ENCODE data around the gene NABP2. TPM values are rescaled to one million over a fixed set of nuclear protein-coding genes. Genes with fewer than 3 reads are reported as not detected.
"Not testable (repeated sequence)": the region's sequence is repeated elsewhere in the genome, so short reads cannot be mapped to it uniquely, and the experiment has no call there.

NABP2 gene
- total and polyA plus RNA-seq, 2 experiments from 2014 or later: 29.9 to 40.1 TPM

- Histone ChIP-seq H3K27me3 (replicated peaks; ENCODE audit: insufficient read depth) (no peaks in the 10 kb centered on the region), H3K9ac (peak overlapping the region; percentile 85), H3K9me2 (ENCODE audit: insufficient read depth) (no peaks in the 10 kb centered on the region), H3K79me2 (ENCODE audit: insufficient read depth) (no peaks in the 10 kb centered on the region), H3K9me3 (ENCODE audit: low read depth) (no peaks in the 10 kb centered on the region), H3K4me1 (ENCODE audit: insufficient read depth) (no peaks in the 10 kb centered on the region), H3K4me3 (peak overlapping the region; percentile 86), H4K20me1 (ENCODE audit: insufficient read depth) (no peaks in the 10 kb centered on the region), H3K27ac (peak overlapping the region; percentile 83; the same call in 1 of the 2 replicates), H3K4me2 (ENCODE audit: unreplicated experiment) (peak overlapping the region; percentile 82), H3F3A (ENCODE audit: insufficient read depth) (peaks cover 40% of the 10 kb centered on the region), H3K36me3 (ENCODE audit: low read depth) (peaks cover 11% of the 10 kb centered on the region), H2AFZ (peak overlapping the region; percentile 90)
- 30 to 32% methylated on average over 20 to 21 of the region's 21 CpGs for WGBS, 2 experiments (ENCODE audit: low coverage in 1 of 2, low lambda C conversion rate in 2 of 2, missing lambda C conversion rate in 2 of 2)
- in situ Hi-C loops (cut with MboI): no loop called here
- TF ChIP-seq EZH2phosphoT487 (IDR thresholded peaks at IDR 0.05; ENCODE audit: insufficient read depth, low read depth) (no peak), EZH2 (IDR thresholded peaks at IDR 0.05; ENCODE audit: insufficient read depth, poor library complexity, severe bottlenecking) (no peak)
- DNase-seq: peak; percentile 7
Measured at GRCh38 chr12:56267443-56268071, 43.4 kb downstream of the NABP2 start.

- H3K9me3 ChIP-seq (ENCODE audit: low read depth): no peaks in the 10 kb centered on the region
- DNase-seq: peak; percentile 59
- in situ Hi-C loops (cut with MboI): no loop called here
- no peak overlapping the region for H3K4me2 ChIP-seq (ENCODE audit: unreplicated experiment)
- H3K9me2 ChIP-seq (ENCODE audit: insufficient read depth): no peaks in the 10 kb centered on the region
- no peaks in the 10 kb centered on the region for H3K79me2 ChIP-seq (ENCODE audit: insufficient read depth)
- 13 to 19% methylated on average over 1 of the region's 1 CpG for WGBS, 2 experiments (ENCODE audit: low coverage in 1 of 2, low lambda C conversion rate in 2 of 2, missing lambda C conversion rate in 2 of 2)
- H3K27me3 ChIP-seq (replicated peaks; ENCODE audit: insufficient read depth): no peaks in the 10 kb centered on the region
- no peak overlapping the region for H3K9ac ChIP-seq
- H3K27ac ChIP-seq: no peak overlapping the region
- H3K4me3 ChIP-seq: no peak overlapping the region
- H4K20me1 ChIP-seq (ENCODE audit: insufficient read depth): no peaks in the 10 kb centered on the region
- H3F3A ChIP-seq (ENCODE audit: insufficient read depth): peaks cover 40% of the 10 kb centered on the region
- TF ChIP-seq EZH2 (IDR thresholded peaks at IDR 0.05; ENCODE audit: insufficient read depth, poor library complexity, severe bottlenecking) (no peak), EZH2phosphoT487 (IDR thresholded peaks at IDR 0.05; ENCODE audit: insufficient read depth, low read depth) (no peak)
- H2AFZ ChIP-seq: no peak overlapping the region
- peaks cover 27% of the 10 kb centered on the region for H3K36me3 ChIP-seq (ENCODE audit: low read depth)
- no peaks in the 10 kb centered on the region for H3K4me1 ChIP-seq (ENCODE audit: insufficient read depth)
Measured at GRCh38 chr12:56271031-56271430, 46.9 kb downstream of the NABP2 start.

DNA sequence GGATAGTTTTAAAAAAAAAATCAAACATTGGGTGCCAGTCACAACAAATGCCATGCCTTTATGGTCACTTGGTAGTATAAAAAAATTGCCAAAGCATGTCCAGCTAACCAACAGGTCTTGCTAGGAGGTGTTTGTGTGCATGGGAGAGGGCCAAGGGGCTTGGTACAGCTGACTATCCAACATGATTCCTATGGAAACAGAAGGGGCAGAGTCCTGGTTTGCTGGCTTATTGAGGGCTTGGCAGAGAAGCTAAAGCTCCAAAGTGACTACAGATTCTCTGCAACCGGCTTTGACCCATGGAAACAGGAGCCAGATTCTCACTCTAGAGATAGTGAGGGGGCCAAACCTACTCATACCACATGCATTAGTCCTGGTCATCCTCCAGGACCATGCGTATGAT is 48.3 kb downstream of the NABP2 start:
- DNase-seq; H3K27me3 ChIP-seq (replicated peaks; ENCODE audit: insufficient read depth); in situ Hi-C loops (cut with MboI); H3K4me3 ChIP-seq; H3K79me2 ChIP-seq (ENCODE audit: insufficient read depth); H3K4me1 ChIP-seq (ENCODE audit: insufficient read depth); H2AFZ ChIP-seq; H4K20me1 ChIP-seq (ENCODE audit: insufficient read depth); H3K4me2 ChIP-seq (ENCODE audit: unreplicated experiment); H3K9ac ChIP-seq; H3K27ac ChIP-seq; H3K9me3 ChIP-seq (ENCODE audit: low read depth); H3K9me2 ChIP-seq (ENCODE audit: insufficient read depth): not testable (repeated sequence)
- Histone ChIP-seq H3K36me3 (ENCODE audit: low read depth) (peaks cover 35% of the 10 kb centered on the region), H3F3A (ENCODE audit: insufficient read depth) (peaks cover 40% of the 10 kb centered on the region)
- 64 to 74% methylated on average over 2 of the region's 2 CpGs for WGBS, 2 experiments (ENCODE audit: low coverage in 1 of 2, low lambda C conversion rate in 2 of 2, missing lambda C conversion rate in 2 of 2)

- Histone ChIP-seq H3K9ac (no peak overlapping the region), H3K27me3 (replicated peaks; ENCODE audit: insufficient read depth) (no peaks in the 10 kb centered on the region), H4K20me1 (ENCODE audit: insufficient read depth) (no peaks in the 10 kb centered on the region), H3K27ac (no peak overlapping the region), H3K4me2 (ENCODE audit: unreplicated experiment) (no peak overlapping the region), H3K9me2 (ENCODE audit: insufficient read depth) (no peaks in the 10 kb centered on the region), H3K9me3 (ENCODE audit: low read depth) (no peaks in the 10 kb centered on the region), H3F3A (ENCODE audit: insufficient read depth) (peaks cover 26% of the 10 kb centered on the region), H3K4me3 (no peak overlapping the region), H3K36me3 (ENCODE audit: low read depth) (peaks cover 53% of the 10 kb centered on the region), H2AFZ (no peak overlapping the region), H3K4me1 (ENCODE audit: insufficient read depth) (no peaks in the 10 kb centered on the region), H3K79me2 (ENCODE audit: insufficient read depth) (no peaks in the 10 kb centered on the region)
- no peak for DNase-seq
- in situ Hi-C loops (cut with MboI): no loop called here
- WGBS, 2 experiments (ENCODE audit: low coverage in 1 of 2, low lambda C conversion rate in 2 of 2, missing lambda C conversion rate in 2 of 2): 98 to 100% methylated on average over 2 of the region's 2 CpGs
- TF ChIP-seq EZH2 (IDR thresholded peaks at IDR 0.05; ENCODE audit: insufficient read depth, poor library complexity, severe bottlenecking) (no peak), EZH2phosphoT487 (IDR thresholded peaks at IDR 0.05; ENCODE audit: insufficient read depth, low read depth) (no peak)
Measured at GRCh38 chr12:56274299-56274698, 50.2 kb downstream of the NABP2 start.

DNA sequence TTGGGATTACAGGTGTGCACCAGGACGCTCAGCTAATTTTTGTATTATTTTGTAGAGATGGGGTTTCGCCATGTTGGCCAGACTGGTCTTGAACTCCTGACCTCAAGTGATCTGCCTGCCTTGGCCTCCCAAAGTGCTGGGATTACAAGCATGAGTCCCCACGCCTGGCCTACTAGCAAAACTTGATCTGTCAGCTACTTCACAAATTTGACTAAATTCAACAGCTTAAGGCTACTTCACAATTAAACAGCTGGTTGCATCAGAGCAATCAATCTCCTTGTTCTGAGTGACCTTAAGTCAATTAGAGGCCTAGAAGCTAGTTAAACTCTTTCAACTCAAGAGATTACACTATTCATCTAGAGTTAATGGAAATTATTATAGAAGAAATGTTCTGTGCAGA is 54.8 kb downstream of the NABP2 start:
- Histone ChIP-seq H3K9me3 (ENCODE audit: low read depth) (no peaks in the 10 kb centered on the region), H3F3A (ENCODE audit: insufficient read depth) (no peaks in the 10 kb centered on the region), H3K27me3 (replicated peaks; ENCODE audit: insufficient read depth) (no peaks in the 10 kb centered on the region), H3K4me1 (ENCODE audit: insufficient read depth) (no peaks in the 10 kb centered on the region), H3K9ac (no peak overlapping the region), H3K27ac (no peak overlapping the region), H3K79me2 (ENCODE audit: insufficient read depth) (no peaks in the 10 kb centered on the region), H3K36me3 (ENCODE audit: low read depth) (peaks cover 68% of the 10 kb centered on the region), H4K20me1 (ENCODE audit: insufficient read depth) (no peaks in the 10 kb centered on the region), H3K9me2 (ENCODE audit: insufficient read depth) (no peaks in the 10 kb centered on the region), H3K4me3 (no peak overlapping the region), H2AFZ (no peak overlapping the region), H3K4me2 (ENCODE audit: unreplicated experiment) (no peak overlapping the region)
- 90 to 92% methylated on average over 3 of the region's 3 CpGs for WGBS, 2 experiments (ENCODE audit: low coverage in 1 of 2, low lambda C conversion rate in 2 of 2, missing lambda C conversion rate in 2 of 2)
- no peak for DNase-seq
- in situ Hi-C loops (cut with MboI): no loop called here
- no peak for TF ChIP-seq EZH2phosphoT487 (IDR thresholded peaks at IDR 0.05; ENCODE audit: insufficient read depth, low read depth)
- TF ChIP-seq EZH2 (IDR thresholded peaks at IDR 0.05; ENCODE audit: insufficient read depth, poor library complexity, severe bottlenecking): no peak

Other genes with a start within 250 kb of the NABP2 start
- gene SUOX, start 227.1 kb upstream of the NABP2 start, total RNA-seq (2014; rRNA removed; shearing (Covaris generic)): 10.2 and 19.1 TPM in 2 replicates
- gene SUOX, start 227.1 kb upstream of the NABP2 start, polyA plus RNA-seq (2016; fragmentation: Nextera tagmentation; extraction: Ambion mirVana): 9.5 and 10.0 TPM in 2 replicates
- 1.4 and 1.5 TPM in 2 replicates for gene IKZF4, start 203.3 kb upstream of the NABP2 start, total RNA-seq (2014; rRNA removed; shearing (Covaris generic))
- 0.99 and 1.1 TPM in 2 replicates for gene IKZF4, start 203.3 kb upstream of the NABP2 start, polyA plus RNA-seq (2016; fragmentation: Nextera tagmentation; extraction: Ambion mirVana)
- 332 and 1,155 TPM in 2 replicates for gene RPS26, start 182.4 kb upstream of the NABP2 start, total RNA-seq (2014; rRNA removed; shearing (Covaris generic))
- 271 and 274 TPM in 2 replicates for gene RPS26, start 182.4 kb upstream of the NABP2 start, polyA plus RNA-seq (2016; fragmentation: Nextera tagmentation; extraction: Ambion mirVana)
- 3.3 and 3.5 TPM in 2 replicates for gene ERBB3, start 144.2 kb upstream of the NABP2 start, total RNA-seq (2014; rRNA removed; shearing (Covaris generic))
- 1.9 and 2.1 TPM in 2 replicates for gene ERBB3, start 144.2 kb upstream of the NABP2 start, polyA plus RNA-seq (2016; fragmentation: Nextera tagmentation; extraction: Ambion mirVana)
- gene PA2G4, start 119.8 kb upstream of the NABP2 start, total RNA-seq (2014; rRNA removed; shearing (Covaris generic)): 115 and 120 TPM in 2 replicates
- gene PA2G4, start 119.8 kb upstream of the NABP2 start, polyA plus RNA-seq (2016; fragmentation: Nextera tagmentation; extraction: Ambion mirVana): 152 and 157 TPM in 2 replicates
- gene RPL41, start 107.7 kb upstream of the NABP2 start, total RNA-seq (2014; rRNA removed; shearing (Covaris generic)): 1,463 and 1,892 TPM in 2 replicates
- gene RPL41, start 107.7 kb upstream of the NABP2 start, polyA plus RNA-seq (2016; fragmentation: Nextera tagmentation; extraction: Ambion mirVana): 2,480 and 2,545 TPM in 2 replicates
- 1.9 and 2.7 TPM in 2 replicates for gene ZC3H10, start 106.1 kb upstream of the NABP2 start, total RNA-seq (2014; rRNA removed; shearing (Covaris generic))
- gene ZC3H10, start 106.1 kb upstream of the NABP2 start, polyA plus RNA-seq (2016; fragmentation: Nextera tagmentation; extraction: Ambion mirVana): 3.0 and 3.3 TPM in 2 replicates
- 164 and 216 TPM in 2 replicates for gene ESYT1, start 96.1 kb upstream of the NABP2 start, total RNA-seq (2014; rRNA removed; shearing (Covaris generic))
- 108 and 115 TPM in 2 replicates for gene ESYT1, start 96.1 kb upstream of the NABP2 start, polyA plus RNA-seq (2016; fragmentation: Nextera tagmentation; extraction: Ambion mirVana)
- 23.5 and 53.2 TPM in 2 replicates for gene MYL6B, start 71.8 kb upstream of the NABP2 start, total RNA-seq (2014; rRNA removed; shearing (Covaris generic))
- gene MYL6B, start 71.8 kb upstream of the NABP2 start, polyA plus RNA-seq (2016; fragmentation: Nextera tagmentation; extraction: Ambion mirVana): 67.8 and 72.8 TPM in 2 replicates
- 2,633 and 2,662 TPM in 2 replicates for gene MYL6, start 66.0 kb upstream of the NABP2 start, total RNA-seq (2014; rRNA removed; shearing (Covaris generic))
- 3,948 and 3,969 TPM in 2 replicates for gene MYL6, start 66.0 kb upstream of the NABP2 start, polyA plus RNA-seq (2016; fragmentation: Nextera tagmentation; extraction: Ambion mirVana)
- 23.4 and 34.0 TPM in 2 replicates for gene SMARCC2, start 34.9 kb upstream of the NABP2 start, total RNA-seq (2014; rRNA removed; shearing (Covaris generic))
- gene SMARCC2, start 34.9 kb upstream of the NABP2 start, polyA plus RNA-seq (2016; fragmentation: Nextera tagmentation; extraction: Ambion mirVana): 64.3 and 66.9 TPM in 2 replicates
- 120 and 125 TPM in 2 replicates for gene RNF41, start 2.4 kb upstream of the NABP2 start, total RNA-seq (2014; rRNA removed; shearing (Covaris generic))
- 37.6 and 39.4 TPM in 2 replicates for gene RNF41, start 2.4 kb upstream of the NABP2 start, polyA plus RNA-seq (2016; fragmentation: Nextera tagmentation; extraction: Ambion mirVana)
- gene SLC39A5, start 5.7 kb downstream of the NABP2 start, total RNA-seq (2014; rRNA removed; shearing (Covaris generic)): not detected in 2 replicates
- gene SLC39A5, start 5.7 kb downstream of the NABP2 start, polyA plus RNA-seq (2016; fragmentation: Nextera tagmentation; extraction: Ambion mirVana): not detected in 2 replicates
- 24.5 and 26.9 TPM in 2 replicates for gene ANKRD52, start 34.0 kb downstream of the NABP2 start, total RNA-seq (2014; rRNA removed; shearing (Covaris generic))
- gene ANKRD52, start 34.0 kb downstream of the NABP2 start, polyA plus RNA-seq (2016; fragmentation: Nextera tagmentation; extraction: Ambion mirVana): 61.5 and 61.7 TPM in 2 replicates
- gene COQ10A, start 42.6 kb downstream of the NABP2 start, total RNA-seq (2014; rRNA removed; shearing (Covaris generic)): 8.2 and 10.3 TPM in 2 replicates
- gene COQ10A, start 42.6 kb downstream of the NABP2 start, polyA plus RNA-seq (2016; fragmentation: Nextera tagmentation; extraction: Ambion mirVana): 9.6 and 9.8 TPM in 2 replicates
- 67.2 and 74.7 TPM in 2 replicates for gene CS, start 76.0 kb downstream of the NABP2 start, total RNA-seq (2014; rRNA removed; shearing (Covaris generic))
- gene CS, start 76.0 kb downstream of the NABP2 start, polyA plus RNA-seq (2016; fragmentation: Nextera tagmentation; extraction: Ambion mirVana): 76.2 and 77.8 TPM in 2 replicates
- 89.9 and 97.5 TPM in 2 replicates for gene CNPY2, start 91.6 kb downstream of the NABP2 start, total RNA-seq (2014; rRNA removed; shearing (Covaris generic))
- 248 and 253 TPM in 2 replicates for gene CNPY2, start 91.6 kb downstream of the NABP2 start, polyA plus RNA-seq (2016; fragmentation: Nextera tagmentation; extraction: Ambion mirVana)
- gene PAN2, start 109.7 kb downstream of the NABP2 start, total RNA-seq (2014; rRNA removed; shearing (Covaris generic)): 20.2 and 22.1 TPM in 2 replicates
- 7.2 and 9.1 TPM in 2 replicates for gene PAN2, start 109.7 kb downstream of the NABP2 start, polyA plus RNA-seq (2016; fragmentation: Nextera tagmentation; extraction: Ambion mirVana)
- not detected in 2 replicates for gene IL23A, start 114.5 kb downstream of the NABP2 start, total RNA-seq (2014; rRNA removed; shearing (Covaris generic))
- gene IL23A, start 114.5 kb downstream of the NABP2 start, polyA plus RNA-seq (2016; fragmentation: Nextera tagmentation; extraction: Ambion mirVana): 0.19 and 0.31 TPM in 2 replicates
- 208 and 220 TPM in 2 replicates for gene STAT2, start 135.8 kb downstream of the NABP2 start, total RNA-seq (2014; rRNA removed; shearing (Covaris generic))
- gene STAT2, start 135.8 kb downstream of the NABP2 start, polyA plus RNA-seq (2016; fragmentation: Nextera tagmentation; extraction: Ambion mirVana): 104 and 109 TPM in 2 replicates
- gene APOF, start 138.5 kb downstream of the NABP2 start, total RNA-seq (2014; rRNA removed; shearing (Covaris generic)): not detected in 2 replicates
- not detected in 2 replicates for gene APOF, start 138.5 kb downstream of the NABP2 start, polyA plus RNA-seq (2016; fragmentation: Nextera tagmentation; extraction: Ambion mirVana)
- 4.2 and 4.5 TPM in 2 replicates for gene TIMELESS, start 225.1 kb downstream of the NABP2 start, total RNA-seq (2014; rRNA removed; shearing (Covaris generic))
- 6.8 and 7.9 TPM in 2 replicates for gene TIMELESS, start 225.1 kb downstream of the NABP2 start, polyA plus RNA-seq (2016; fragmentation: Nextera tagmentation; extraction: Ambion mirVana)
- gene MIP, start 230.3 kb downstream of the NABP2 start, total RNA-seq (2014; rRNA removed; shearing (Covaris generic)): not detected in 2 replicates
- gene MIP, start 230.3 kb downstream of the NABP2 start, polyA plus RNA-seq (2016; fragmentation: Nextera tagmentation; extraction: Ambion mirVana): not detected in 2 replicates
- 1.8 TPM in 2 replicates for gene SPRYD4, start 244.2 kb downstream of the NABP2 start, total RNA-seq (2014; rRNA removed; shearing (Covaris generic))
- gene SPRYD4, start 244.2 kb downstream of the NABP2 start, polyA plus RNA-seq (2016; fragmentation: Nextera tagmentation; extraction: Ambion mirVana): 1.6 TPM in 2 replicates